IMR-90 (cell line): ENCODE measurements around the gene TMEM43.

Experiments used
- CEBPB ChIP-seq: IDR thresholded peaks from 2 replicates; pipeline ENCODE4 v1.6.1; 2012; ENCODE audit warnings: low read depth, low read length, improper control_type of control experiment
- FOS ChIP-seq: fragments of 150-350 bp; IDR thresholded peaks from 2 replicates; pipeline ENCODE4 v1.6.1; 2016; ENCODE audit warnings: low read depth, low read length
- MAFK ChIP-seq: IDR thresholded peaks from 2 replicates; pipeline ENCODE4 v1.6.1; 2012; ENCODE audit warnings: low read depth, low read length, improper control_type of control experiment
- MXI1 ChIP-seq: IDR thresholded peaks from 2 replicates; pipeline ENCODE4 v1.6.1; 2012; ENCODE audit warnings: low read depth, mild to moderate bottlenecking, low read length, moderate library complexity, borderline replicate concordance
- NFE2L2 ChIP-seq: fragments of 150-350 bp; IDR thresholded peaks from 2 replicates; pipeline ENCODE4 v1.6.1; 2016; ENCODE audit warnings: low read depth, mild to moderate bottlenecking, low read length
- POLR2A ChIP-seq: IDR thresholded peaks from 2 replicates; pipeline ENCODE4 v1.6.1; 2012; ENCODE audit warnings: mild to moderate bottlenecking, low read depth, low read length
- TF ChIP-seq, protein P1 (sequence below): conservative IDR thresholded peaks from 2 replicates; pipeline ENCODE4 v1.5.1; 2012; ENCODE audit warnings: mild to moderate bottlenecking, low read depth, low read length, improper control_type of control experiment
- TF ChIP-seq, protein P2 (sequence below): fragments of 150-350 bp; IDR thresholded peaks from 2 replicates; pipeline ENCODE4 v1.6.1; 2017; ENCODE audit warnings: mild to moderate bottlenecking, antibody characterized with exemption, low read length, low read depth

DNA sequence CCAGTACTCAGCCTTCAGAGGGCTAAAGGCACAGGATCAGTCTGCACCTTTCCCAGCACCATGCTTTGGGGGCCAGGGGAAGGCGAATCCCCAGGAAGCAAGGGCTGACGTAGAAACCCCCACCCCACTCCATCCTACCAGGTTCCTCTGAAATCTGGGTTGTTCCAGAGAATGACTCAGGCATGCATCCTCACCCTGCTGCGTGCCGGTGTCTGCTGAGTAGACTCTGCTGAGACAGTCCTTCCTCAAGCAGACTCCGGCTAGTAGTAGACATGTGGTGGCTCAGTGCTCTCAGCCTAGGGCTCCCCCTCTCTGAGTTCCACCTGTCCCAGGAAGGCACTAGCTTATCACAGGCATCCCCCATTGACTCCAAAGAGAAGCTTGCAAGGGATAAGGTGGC is 9.0 kb downstream of the TMEM43 start:
- TF ChIP-seq, protein P1, sequence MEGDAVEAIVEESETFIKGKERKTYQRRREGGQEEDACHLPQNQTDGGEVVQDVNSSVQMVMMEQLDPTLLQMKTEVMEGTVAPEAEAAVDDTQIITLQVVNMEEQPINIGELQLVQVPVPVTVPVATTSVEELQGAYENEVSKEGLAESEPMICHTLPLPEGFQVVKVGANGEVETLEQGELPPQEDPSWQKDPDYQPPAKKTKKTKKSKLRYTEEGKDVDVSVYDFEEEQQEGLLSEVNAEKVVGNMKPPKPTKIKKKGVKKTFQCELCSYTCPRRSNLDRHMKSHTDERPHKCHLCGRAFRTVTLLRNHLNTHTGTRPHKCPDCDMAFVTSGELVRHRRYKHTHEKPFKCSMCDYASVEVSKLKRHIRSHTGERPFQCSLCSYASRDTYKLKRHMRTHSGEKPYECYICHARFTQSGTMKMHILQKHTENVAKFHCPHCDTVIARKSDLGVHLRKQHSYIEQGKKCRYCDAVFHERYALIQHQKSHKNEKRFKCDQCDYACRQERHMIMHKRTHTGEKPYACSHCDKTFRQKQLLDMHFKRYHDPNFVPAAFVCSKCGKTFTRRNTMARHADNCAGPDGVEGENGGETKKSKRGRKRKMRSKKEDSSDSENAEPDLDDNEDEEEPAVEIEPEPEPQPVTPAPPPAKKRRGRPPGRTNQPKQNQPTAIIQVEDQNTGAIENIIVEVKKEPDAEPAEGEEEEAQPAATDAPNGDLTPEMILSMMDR, result no peak
- TF ChIP-seq POLR2A, result no peak
- no peak for TF ChIP-seq CEBPB
- TF ChIP-seq MXI1, result no peak
- no peak for TF ChIP-seq MAFK
- no peak for TF ChIP-seq FOS
- TF ChIP-seq NFE2L2, result no peak
- TF ChIP-seq, protein P2, sequence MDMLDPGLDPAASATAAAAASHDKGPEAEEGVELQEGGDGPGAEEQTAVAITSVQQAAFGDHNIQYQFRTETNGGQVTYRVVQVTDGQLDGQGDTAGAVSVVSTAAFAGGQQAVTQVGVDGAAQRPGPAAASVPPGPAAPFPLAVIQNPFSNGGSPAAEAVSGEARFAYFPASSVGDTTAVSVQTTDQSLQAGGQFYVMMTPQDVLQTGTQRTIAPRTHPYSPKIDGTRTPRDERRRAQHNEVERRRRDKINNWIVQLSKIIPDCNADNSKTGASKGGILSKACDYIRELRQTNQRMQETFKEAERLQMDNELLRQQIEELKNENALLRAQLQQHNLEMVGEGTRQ, result no peak
